ENCODE results near the gene PEX26. TPM values are rescaled to one million over a fixed set of nuclear protein-coding genes. Genes with fewer than 3 reads are reported as not detected.
"Not testable (repeated sequence)": the region's sequence is repeated elsewhere in the genome, so short reads cannot be mapped to it uniquely, and the experiment has no call there.

PEX26 gene
- total RNA-seq, 2 experiments from 2014 or later = 17.6 to 43.5 TPM

DNA sequence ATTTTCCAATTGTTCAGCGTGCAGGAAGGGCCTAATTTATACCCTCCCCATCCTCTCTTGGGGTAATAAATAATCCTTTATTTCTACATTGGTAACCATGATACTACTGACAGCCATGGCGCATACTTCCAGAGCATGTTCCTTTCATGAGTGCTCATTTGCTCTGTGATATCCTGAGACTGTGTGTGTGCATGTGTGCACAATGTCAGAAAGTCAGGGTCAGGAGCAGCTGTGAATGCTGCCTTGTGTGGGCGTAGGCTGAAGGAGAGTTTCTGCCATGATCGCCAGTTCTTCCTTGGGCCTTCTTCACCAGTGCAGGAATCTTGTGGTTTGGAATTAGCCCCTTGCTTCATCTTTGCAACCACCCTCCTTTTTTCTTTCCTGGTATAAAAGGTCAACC lies 43.1 kb downstream of the PEX26 start:
- Histone ChIP-seq H2AFZ (ENCODE audit: low read length) (no peak overlapping the region), H3K9me2 (ENCODE audit: insufficient read depth, low read length) (no peaks in the 10 kb centered on the region), H3K36me3 (ENCODE audit: insufficient read depth, low read length) (no peaks in the 10 kb centered on the region), H4K20me1 (ENCODE audit: insufficient read depth, low read length) (no peaks in the 10 kb centered on the region), H3K4me2 (ENCODE audit: low read length) (no peak overlapping the region), H3K27ac (ENCODE audit: low read depth, low read length, poor library complexity, severe bottlenecking) (no peak overlapping the region), H3K4me1 (ENCODE audit: insufficient read depth, low read length, poor library complexity, severe bottlenecking) (no peaks in the 10 kb centered on the region), H3K9me3 (ENCODE audit: low read length) (no peaks in the 10 kb centered on the region), H3K4me3 (ENCODE audit: low read depth, low read length, poor library complexity, severe bottlenecking) (no peak overlapping the region), H3K79me2 (ENCODE audit: insufficient read depth, low read depth, low read length) (no peaks in the 10 kb centered on the region)
- no TSS peak for BruUV-seq (replicated peaks)
- intact Hi-C loops (cut with micrococcal nuclease; ENCODE audit: unreplicated experiment) = no loop called here
- ChIA-PET POLR2A (interaction anchor here (0.6 to 1.1 kb wide), 2 partner anchors 21 to 1932 kb away, joined by 3 to 5 read pairs; no protein-coding TSS in a partner anchor), CTCF (ENCODE audit: unreplicated experiment) (no interaction called here)
- no peak for DNase-seq (ENCODE audit: low spot score)
- TF ChIP-seq, protein P1, sequence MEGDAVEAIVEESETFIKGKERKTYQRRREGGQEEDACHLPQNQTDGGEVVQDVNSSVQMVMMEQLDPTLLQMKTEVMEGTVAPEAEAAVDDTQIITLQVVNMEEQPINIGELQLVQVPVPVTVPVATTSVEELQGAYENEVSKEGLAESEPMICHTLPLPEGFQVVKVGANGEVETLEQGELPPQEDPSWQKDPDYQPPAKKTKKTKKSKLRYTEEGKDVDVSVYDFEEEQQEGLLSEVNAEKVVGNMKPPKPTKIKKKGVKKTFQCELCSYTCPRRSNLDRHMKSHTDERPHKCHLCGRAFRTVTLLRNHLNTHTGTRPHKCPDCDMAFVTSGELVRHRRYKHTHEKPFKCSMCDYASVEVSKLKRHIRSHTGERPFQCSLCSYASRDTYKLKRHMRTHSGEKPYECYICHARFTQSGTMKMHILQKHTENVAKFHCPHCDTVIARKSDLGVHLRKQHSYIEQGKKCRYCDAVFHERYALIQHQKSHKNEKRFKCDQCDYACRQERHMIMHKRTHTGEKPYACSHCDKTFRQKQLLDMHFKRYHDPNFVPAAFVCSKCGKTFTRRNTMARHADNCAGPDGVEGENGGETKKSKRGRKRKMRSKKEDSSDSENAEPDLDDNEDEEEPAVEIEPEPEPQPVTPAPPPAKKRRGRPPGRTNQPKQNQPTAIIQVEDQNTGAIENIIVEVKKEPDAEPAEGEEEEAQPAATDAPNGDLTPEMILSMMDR (conservative IDR thresholded peaks at IDR 0.05; ENCODE audit: low read length) = no peak
- no peak for TF ChIP-seq EZH2phosphoT487 (IDR thresholded peaks at IDR 0.05; ENCODE audit: borderline replicate concordance, low read depth, low read length)

DNA sequence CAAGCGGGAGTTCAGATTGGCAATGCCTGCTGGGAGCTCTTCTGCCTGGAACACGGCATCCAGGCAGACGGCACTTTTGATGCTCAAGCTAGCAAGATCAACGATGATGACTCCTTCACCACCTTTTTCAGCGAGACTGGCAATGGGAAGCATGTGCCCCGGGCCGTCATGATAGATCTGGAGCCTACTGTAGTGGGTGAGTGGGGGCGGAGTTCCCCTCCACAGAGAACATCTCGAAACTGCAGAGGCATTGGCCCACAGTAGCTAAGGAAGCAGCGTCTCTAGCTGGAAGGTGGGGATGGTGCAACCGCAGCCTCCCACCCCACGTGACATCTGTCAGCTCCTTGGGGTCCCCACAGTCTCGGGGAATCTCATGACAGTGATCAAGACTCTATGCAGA lies 43.7 kb downstream of the PEX26 start:
- DNase-seq (ENCODE audit: low spot score) = no peak
- no peak for TF ChIP-seq EZH2phosphoT487 (IDR thresholded peaks at IDR 0.05; ENCODE audit: borderline replicate concordance, low read depth, low read length)
- TF ChIP-seq, protein P1 (conservative IDR thresholded peaks at IDR 0.05; ENCODE audit: low read length) = no peak
- H3K4me3 ChIP-seq (ENCODE audit: low read depth, low read length, poor library complexity, severe bottlenecking) = no peak overlapping the region
- no peak overlapping the region for H2AFZ ChIP-seq (ENCODE audit: low read length)
- CTCF ChIA-PET (ENCODE audit: unreplicated experiment) = no interaction called here
- no peak overlapping the region for H3K27ac ChIP-seq (ENCODE audit: low read depth, low read length, poor library complexity, severe bottlenecking)
- no peaks in the 10 kb centered on the region for H3K4me1 ChIP-seq (ENCODE audit: insufficient read depth, low read length, poor library complexity, severe bottlenecking)
- no peaks in the 10 kb centered on the region for H3K9me2 ChIP-seq (ENCODE audit: insufficient read depth, low read length)
- no peaks in the 10 kb centered on the region for H4K20me1 ChIP-seq (ENCODE audit: insufficient read depth, low read length)
- POLR2A ChIA-PET = interaction anchor here (0.6 to 1.1 kb wide), 2 partner anchors 20 to 1932 kb away, joined by 3 to 5 read pairs; no protein-coding TSS in a partner anchor
- H3K9me3 ChIP-seq (ENCODE audit: low read length) = no peaks in the 10 kb centered on the region
- no peak overlapping the region for H3K4me2 ChIP-seq (ENCODE audit: low read length)
- no peaks in the 10 kb centered on the region for H3K79me2 ChIP-seq (ENCODE audit: insufficient read depth, low read depth, low read length)
- no TSS peak for BruUV-seq (replicated peaks)
- intact Hi-C loops (cut with micrococcal nuclease; ENCODE audit: unreplicated experiment) = no loop called here
- H3K36me3 ChIP-seq (ENCODE audit: insufficient read depth, low read length) = no peaks in the 10 kb centered on the region

DNA sequence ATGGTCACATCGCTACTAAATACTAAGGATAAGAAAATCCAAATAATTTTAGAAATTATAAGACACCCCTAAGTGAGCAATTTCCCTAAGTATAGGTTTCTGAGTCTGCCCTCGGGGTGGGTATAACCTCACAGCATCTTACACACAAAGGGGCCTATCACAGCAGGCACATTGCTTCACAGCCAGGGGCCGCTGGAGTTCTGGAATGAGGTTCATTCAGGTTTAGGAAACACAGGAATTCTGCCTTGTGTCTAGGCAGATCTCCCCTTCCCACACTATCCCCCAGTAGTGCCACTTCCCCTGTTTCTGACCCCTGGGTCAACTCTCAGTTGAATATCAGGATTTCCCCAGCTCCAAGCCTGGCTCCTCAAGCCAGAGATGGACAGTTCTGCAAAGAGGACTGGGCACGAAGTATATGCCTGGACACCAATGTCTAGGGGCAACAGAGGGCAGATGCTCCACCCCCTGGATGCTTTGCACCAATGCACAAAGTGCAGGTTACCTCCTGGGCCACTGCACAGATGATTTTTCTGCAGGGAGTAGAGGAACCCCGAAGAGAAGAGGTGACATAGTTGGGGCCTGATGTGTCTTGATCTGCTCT lies 44.3 kb downstream of the PEX26 start:
- H3K4me2 ChIP-seq (ENCODE audit: low read length) = no peak overlapping the region
- H3K9me2 ChIP-seq (ENCODE audit: insufficient read depth, low read length) = no peaks in the 10 kb centered on the region
- no peak overlapping the region for H2AFZ ChIP-seq (ENCODE audit: low read length)
- DNase-seq (ENCODE audit: low spot score) = no peak
- ChIA-PET CTCF (ENCODE audit: unreplicated experiment) (no interaction called here), POLR2A (no interaction called here)
- H3K27ac ChIP-seq (ENCODE audit: low read depth, low read length, poor library complexity, severe bottlenecking) = no peak overlapping the region
- TF ChIP-seq, protein P1 (conservative IDR thresholded peaks at IDR 0.05; ENCODE audit: low read length) = no peak
- TF ChIP-seq EZH2phosphoT487 (IDR thresholded peaks at IDR 0.05; ENCODE audit: borderline replicate concordance, low read depth, low read length) = no peak
- H3K4me3 ChIP-seq (ENCODE audit: low read depth, low read length, poor library complexity, severe bottlenecking) = no peak overlapping the region
- peaks cover 4% of the 10 kb centered on the region; the same call in 1 of the 2 replicates for H3K36me3 ChIP-seq (ENCODE audit: insufficient read depth, low read length)
- H4K20me1 ChIP-seq (ENCODE audit: insufficient read depth, low read length) = no peaks in the 10 kb centered on the region
- no peaks in the 10 kb centered on the region for H3K9me3 ChIP-seq (ENCODE audit: low read length)
- intact Hi-C loops (cut with micrococcal nuclease; ENCODE audit: unreplicated experiment) = no loop called here
- no peaks in the 10 kb centered on the region for H3K4me1 ChIP-seq (ENCODE audit: insufficient read depth, low read length, poor library complexity, severe bottlenecking)
- no peaks in the 10 kb centered on the region for H3K79me2 ChIP-seq (ENCODE audit: insufficient read depth, low read depth, low read length)
- BruUV-seq (replicated peaks) = no TSS peak

DNA sequence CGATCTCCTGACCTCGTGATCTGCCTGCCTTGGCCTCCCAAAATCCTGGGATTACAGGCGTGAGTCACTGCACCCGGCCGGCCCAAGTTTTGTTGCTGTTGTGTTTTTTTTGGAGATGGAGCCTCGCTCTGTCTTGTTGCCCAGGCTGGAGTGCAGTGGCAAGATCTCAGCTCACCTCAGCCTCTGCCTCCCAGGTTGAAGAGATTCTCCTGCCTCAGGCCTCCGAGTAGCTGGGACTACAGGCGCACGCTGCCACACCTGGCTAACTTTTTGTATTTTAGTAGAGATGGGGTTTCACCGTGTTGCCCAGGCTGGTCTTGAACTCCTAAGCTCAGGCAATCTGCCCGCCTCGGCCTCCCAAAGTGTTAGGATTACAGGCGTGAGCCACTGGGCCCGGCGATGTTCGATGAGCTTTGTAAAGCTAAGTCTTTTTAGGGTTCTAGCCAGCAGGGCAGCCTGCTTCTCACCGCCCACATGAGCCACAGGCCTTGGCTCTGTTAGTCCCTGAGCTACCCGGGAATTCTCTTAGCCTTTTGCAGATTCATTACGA lies 45.8 kb downstream of the PEX26 start:
- H3K4me1 ChIP-seq (ENCODE audit: insufficient read depth, low read length, poor library complexity, severe bottlenecking); DNase-seq (ENCODE audit: low spot score); H3K9me2 ChIP-seq (ENCODE audit: insufficient read depth, low read length); POLR2A ChIA-PET; H3K36me3 ChIP-seq (ENCODE audit: insufficient read depth, low read length); H3K79me2 ChIP-seq (ENCODE audit: insufficient read depth, low read depth, low read length); H3K27ac ChIP-seq (ENCODE audit: low read depth, low read length, poor library complexity, severe bottlenecking); H4K20me1 ChIP-seq (ENCODE audit: insufficient read depth, low read length); intact Hi-C loops (cut with micrococcal nuclease; ENCODE audit: unreplicated experiment); CTCF ChIA-PET (ENCODE audit: unreplicated experiment); H3K4me3 ChIP-seq (ENCODE audit: low read depth, low read length, poor library complexity, severe bottlenecking); H3K4me2 ChIP-seq (ENCODE audit: low read length); H2AFZ ChIP-seq (ENCODE audit: low read length); H3K9me3 ChIP-seq (ENCODE audit: low read length); BruUV-seq (replicated peaks): not testable (repeated sequence)
